ENCODE data around the gene PCAT7. TPM values are rescaled to one million over a fixed set of nuclear protein-coding genes. Genes with fewer than 3 reads are reported as not detected.

Gene PCAT7
- polyA plus RNA-seq, 2 of the 4 experiments (the other 2 are of a cell fraction) = 2.1 to 2.8 TPM

GRCh38 chr9:94533155-94533554 lies 21.7 kb upstream of the PCAT7 start:
- no peak for FAIRE-seq
- DNase-seq (ENCODE audit: low read depth in 1 of 2, low spot score in 1 of 2) = no peak
- no peak for ATAC-seq
- H3K4me2 ChIP-seq = no peak overlapping the region; the same call in 2 of the 3 replicates
- ChIA-PET POLR2A (interaction anchor here (1.0 kb wide), 1 partner anchor 21 kb away, joined by 4 read pairs; the partner anchor contains the start of gene PCAT7), CTCF (no interaction called here)
- no peak overlapping the region for H3K27ac ChIP-seq
- TF ChIP-seq EHMT2 (IDR thresholded peaks at IDR 0.05; ENCODE audit: low read depth) (no peak), NPAS2 (CRISPR knock-in tag; IDR thresholded peaks at IDR 0.05; ENCODE audit: borderline replicate concordance) (no peak), JUNB (IDR thresholded peaks at IDR 0.05) (no peak), RARB (CRISPR knock-in tag; IDR thresholded peaks at IDR 0.05) (no peak), EP300 (IDR thresholded peaks at IDR 0.05) (no peak), HOXB5 (CRISPR knock-in tag; IDR thresholded peaks at IDR 0.05) (no peak), ZFP36 (IDR thresholded peaks at IDR 0.05; ENCODE audit: borderline replicate concordance, partially characterized antibody) (no peak), PBX3 (IDR thresholded peaks at IDR 0.05) (no peak), FOXS1 (CRISPR knock-in tag; IDR thresholded peaks at IDR 0.05) (no peak), KDM5A (IDR thresholded peaks at IDR 0.05) (no peak), CBX8 (IDR thresholded peaks at IDR 0.05) (no peak), HOXA7 (CRISPR knock-in tag; IDR thresholded peaks at IDR 0.05) (no peak), FOSB (CRISPR knock-in tag; IDR thresholded peaks at IDR 0.05) (no peak), PHF8 (IDR thresholded peaks at IDR 0.05; ENCODE audit: borderline replicate concordance, low read depth) (no peak), RAD21 (conservative IDR thresholded peaks at IDR 0.05 in 1 of 2, IDR thresholded peaks at IDR 0.05 in 1 of 2) (no peak), SREBF2 (IDR thresholded peaks at IDR 0.05) (no peak), KDM1A (IDR thresholded peaks at IDR 0.05; ENCODE audit: low read depth) (no peak)
- H3K9me3 ChIP-seq = no peaks in the 10 kb centered on the region
- H3K4me3 ChIP-seq = no peak overlapping the region
- WGBS (ENCODE audit: missing lambda C conversion rate) = 81% methylated on average over 1 of the region's 1 CpG
- H3K4me1 ChIP-seq = peaks cover 14% of the 10 kb centered on the region; the same call in 2 of the 3 replicates

GRCh38 chr9:94533601-94534000 lies 21.3 kb upstream of the PCAT7 start:
- Histone ChIP-seq H3K4me2 (no peak overlapping the region; the same call in 2 of the 3 replicates), H3K4me3 (no peak overlapping the region), H3K4me1 (peaks cover 14% of the 10 kb centered on the region; the same call in 2 of the 3 replicates), H3K27ac (no peak overlapping the region), H3K9me3 (no peaks in the 10 kb centered on the region)
- no peak for FAIRE-seq
- no peak for ATAC-seq
- TF ChIP-seq MAFK (IDR thresholded peaks at IDR 0.05; ENCODE audit: partially characterized antibody) (no peak), MAZ (IDR thresholded peaks at IDR 0.05; ENCODE audit: borderline replicate concordance, low read depth, low read length) (no peak), SREBF2 (IDR thresholded peaks at IDR 0.05) (no peak), EP300 (IDR thresholded peaks at IDR 0.05) (no peak), PHF8 (IDR thresholded peaks at IDR 0.05; ENCODE audit: borderline replicate concordance, low read depth) (no peak), ZFP36 (IDR thresholded peaks at IDR 0.05; ENCODE audit: borderline replicate concordance, partially characterized antibody) (no peak), EHF (CRISPR knock-in tag; IDR thresholded peaks at IDR 0.05) (no peak), POLR2AphosphoS2 (conservative IDR thresholded peaks at IDR 0.05; ENCODE audit: low read length) (no peak), KDM5A (IDR thresholded peaks at IDR 0.05) (no peak), NFE2L2 (conservative IDR thresholded peaks at IDR 0.05; ENCODE audit: low read length) (no peak), RARB (CRISPR knock-in tag; IDR thresholded peaks at IDR 0.05) (no peak), TP53 (CRISPR knock-in tag; IDR thresholded peaks at IDR 0.05) (no peak), MYC (IDR thresholded peaks at IDR 0.05; ENCODE audit: borderline replicate concordance, low read length) (no peak), REST (IDR thresholded peaks at IDR 0.05) (no peak), HOXB5 (CRISPR knock-in tag; IDR thresholded peaks at IDR 0.05) (no peak), ELK1 (IDR thresholded peaks at IDR 0.05; ENCODE audit: low read depth, low read length) (no peak), HDAC2 (IDR thresholded peaks at IDR 0.05) (no peak), ESRRA (IDR thresholded peaks at IDR 0.05; ENCODE audit: borderline replicate concordance, low read length) (no peak), RFX5 (IDR thresholded peaks at IDR 0.05) (no peak), HOXA7 (CRISPR knock-in tag; IDR thresholded peaks at IDR 0.05) (no peak)
- DNase-seq (ENCODE audit: low read depth in 1 of 2, low spot score in 1 of 2) = no peak
- 85% methylated on average over 10 of the region's 10 CpGs for WGBS (ENCODE audit: missing lambda C conversion rate)
- ChIA-PET CTCF (no interaction called here), POLR2A (interaction anchor here (1.0 kb wide), 1 partner anchor 21 kb away, joined by 4 read pairs; the partner anchor contains the start of gene PCAT7)

Data from A549 (cell line).